Eye (tissue), 1 donor: ENCODE data around the gene SMAD4.
A peak's percentile ranks its signal among the peaks of the same experiment; 100 is the strongest.

ENCODE experiments used
- DNase-seq: peaks from one replicate; pipeline ENCODE4 v3.0.0-alpha.2; 2015

The SMAD4 gene

DNA sequence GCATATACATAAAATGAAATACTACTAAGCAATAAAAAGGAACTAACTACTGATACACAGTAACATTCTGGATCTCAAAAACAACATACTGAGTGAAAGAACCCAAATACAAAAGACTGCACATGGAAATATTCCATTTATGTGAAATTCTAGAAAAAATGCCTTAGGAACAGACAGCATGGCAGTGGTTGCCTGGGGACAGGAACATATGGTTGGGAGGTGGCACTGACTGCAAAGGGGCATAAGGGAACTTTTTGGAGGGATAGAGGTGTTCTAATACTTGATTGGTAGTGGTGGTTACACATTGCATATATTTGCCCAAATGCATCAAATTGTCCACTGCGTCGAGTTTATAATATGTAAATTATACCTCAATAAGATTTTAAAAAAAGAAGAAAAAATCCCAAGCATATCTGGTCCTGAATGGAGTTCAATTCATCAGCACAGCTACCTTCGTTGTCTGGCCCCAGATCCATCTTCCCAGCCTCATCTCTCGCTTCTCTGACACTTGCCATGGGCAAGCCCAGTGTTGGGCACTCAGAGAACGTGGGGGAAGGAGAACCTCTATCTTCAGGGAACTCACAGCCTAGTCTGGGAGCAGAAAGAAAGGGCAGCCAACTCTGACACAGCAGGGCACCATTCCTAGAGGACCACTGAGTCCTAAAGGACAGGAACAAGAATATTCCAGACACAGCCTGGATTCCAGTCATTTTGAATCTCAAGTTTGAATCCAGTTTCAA is 8.6 kb upstream of the SMAD4 start:
- no peak for DNase-seq

DNA sequence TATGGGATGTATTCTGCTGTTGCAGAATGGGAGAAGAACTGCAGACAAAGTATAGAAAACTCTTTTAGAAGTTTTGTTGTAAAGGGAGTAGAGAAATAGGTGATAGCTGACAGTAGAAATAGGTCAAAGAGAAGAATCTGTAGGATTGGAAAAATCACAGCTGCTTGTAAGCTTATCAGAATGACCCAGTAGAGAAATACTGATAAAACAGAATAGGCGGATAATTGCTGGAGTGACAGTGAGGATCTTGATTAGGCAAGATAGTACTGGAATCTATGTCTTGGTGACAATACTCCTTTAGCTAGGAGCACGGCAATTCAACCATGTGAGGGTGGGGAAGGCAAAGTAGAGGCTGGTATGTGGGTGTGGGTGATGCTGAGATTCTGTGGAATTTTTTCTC is 4.5 kb upstream of the SMAD4 start:
- no peak for DNase-seq

DNA sequence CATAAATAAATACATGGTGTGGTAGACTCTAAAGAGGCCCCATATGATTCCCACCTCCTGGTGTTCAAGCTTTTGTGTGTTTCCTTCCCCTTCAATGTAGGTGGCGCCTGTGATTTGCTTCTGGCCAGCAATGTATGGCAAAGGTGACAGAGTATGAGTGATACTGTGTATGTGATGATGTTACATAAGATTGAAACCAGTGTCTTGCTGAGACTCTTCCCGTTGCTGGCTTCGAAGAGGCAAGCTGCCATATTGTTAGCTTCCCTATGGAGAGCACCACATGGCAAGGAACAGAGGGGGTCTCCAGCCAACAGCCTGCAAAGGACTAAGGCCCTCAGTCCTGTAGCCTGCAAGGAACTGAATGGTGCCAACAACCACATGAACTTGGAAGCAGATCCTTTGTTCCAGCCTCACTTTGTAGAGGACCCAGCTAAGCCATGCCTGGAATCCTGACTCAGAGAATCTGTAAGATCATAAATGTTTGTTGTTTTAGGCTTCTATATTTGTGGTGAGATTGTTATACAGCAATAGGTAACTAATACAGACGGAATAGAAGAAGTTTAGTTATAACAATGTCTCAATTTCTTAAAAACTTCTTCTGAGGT is 1.7 kb upstream of the SMAD4 start:
- no peak for DNase-seq

DNA sequence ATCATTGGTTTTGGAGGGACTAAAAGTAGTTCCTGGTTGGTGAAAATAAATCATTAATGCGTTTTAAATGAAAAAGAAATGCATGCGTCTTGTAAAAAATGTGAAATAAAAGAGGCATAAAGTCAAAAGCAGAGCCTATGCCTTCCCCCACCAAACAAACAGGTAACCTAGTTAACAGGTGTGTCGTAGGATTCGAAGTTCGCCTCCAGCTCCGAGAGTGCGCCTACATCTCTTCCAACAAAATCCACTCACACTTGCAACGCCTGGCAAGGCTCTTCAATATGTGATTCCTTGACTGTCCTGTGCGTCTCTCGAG is 677 bp upstream of the SMAD4 start:
- no peak for DNase-seq

DNA sequence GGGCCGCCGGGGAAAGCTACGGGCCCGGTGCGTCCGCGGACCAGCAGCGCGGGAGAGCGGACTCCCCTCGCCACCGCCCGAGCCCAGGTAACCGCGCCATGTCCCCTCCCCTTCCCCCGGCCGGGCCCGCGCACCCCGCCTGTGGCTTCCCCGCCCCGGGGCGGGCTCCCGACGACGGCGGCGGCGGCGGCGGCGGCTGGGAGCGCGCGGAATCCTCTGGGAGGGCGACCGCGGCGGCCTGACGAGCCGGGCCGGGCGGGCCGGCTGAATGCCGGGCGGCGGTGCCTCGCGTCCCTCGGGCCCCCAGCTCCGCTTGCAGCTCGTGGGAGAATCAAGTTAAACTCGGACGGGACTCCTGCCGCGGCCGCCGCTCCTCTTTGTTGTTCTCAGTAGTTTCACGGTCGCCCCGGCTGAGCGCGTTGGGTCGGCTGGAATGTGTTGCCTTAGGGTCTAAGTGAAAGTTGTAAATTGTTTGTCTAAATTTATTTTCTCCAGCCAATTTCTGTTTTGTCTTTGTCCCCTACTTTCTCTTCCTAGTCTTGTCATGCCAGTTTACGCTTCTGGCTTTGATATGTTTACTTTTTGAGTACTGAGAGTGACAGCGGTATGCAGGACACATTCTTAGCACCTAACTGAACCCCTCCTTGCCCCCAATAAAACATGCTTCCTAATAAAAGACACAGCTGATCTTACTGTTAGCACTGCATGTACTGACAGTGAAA is 685 bp downstream of the SMAD4 start:
- DNase-seq: peak; percentile 84

DNA sequence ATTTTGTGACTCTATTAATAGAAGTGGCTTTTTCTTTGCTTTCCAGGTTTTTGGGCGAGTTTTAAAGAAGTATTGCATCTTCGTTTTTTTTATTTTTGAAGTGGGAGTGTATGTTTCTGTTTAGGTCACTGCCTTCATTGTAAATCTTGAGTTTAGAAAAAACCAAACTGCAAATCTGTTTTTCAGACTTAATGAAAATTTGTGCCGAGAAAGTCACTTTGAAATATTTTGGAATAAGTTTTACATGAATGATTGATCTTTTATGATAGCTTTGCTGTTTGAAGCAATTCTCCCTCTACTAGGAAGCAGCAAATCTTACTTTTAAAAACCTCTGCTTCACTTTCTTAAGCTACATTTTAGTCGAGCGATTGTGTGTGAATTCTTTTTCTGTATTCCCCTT is 2.2 kb downstream of the SMAD4 start:
- no peak for DNase-seq

DNA sequence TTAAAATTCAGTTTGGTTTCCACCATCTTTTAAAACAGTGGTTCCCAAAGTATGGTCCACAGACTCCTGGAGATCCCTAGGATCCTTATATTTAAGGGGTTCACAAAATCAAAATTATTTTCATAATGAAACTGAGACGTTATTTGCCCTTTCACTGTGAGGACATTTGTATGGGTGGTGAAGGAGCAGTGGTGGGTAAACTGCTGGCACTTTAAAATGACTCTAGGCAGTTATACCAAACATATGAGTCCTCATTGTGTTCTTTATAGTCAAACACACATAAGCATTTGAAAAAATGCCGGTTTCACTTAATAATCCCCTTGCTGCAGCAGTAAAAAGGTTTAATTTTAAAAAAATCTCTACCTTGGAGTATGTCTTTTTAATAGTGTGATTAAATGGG is 7.2 kb downstream of the SMAD4 start:
- DNase-seq: no peak

DNA sequence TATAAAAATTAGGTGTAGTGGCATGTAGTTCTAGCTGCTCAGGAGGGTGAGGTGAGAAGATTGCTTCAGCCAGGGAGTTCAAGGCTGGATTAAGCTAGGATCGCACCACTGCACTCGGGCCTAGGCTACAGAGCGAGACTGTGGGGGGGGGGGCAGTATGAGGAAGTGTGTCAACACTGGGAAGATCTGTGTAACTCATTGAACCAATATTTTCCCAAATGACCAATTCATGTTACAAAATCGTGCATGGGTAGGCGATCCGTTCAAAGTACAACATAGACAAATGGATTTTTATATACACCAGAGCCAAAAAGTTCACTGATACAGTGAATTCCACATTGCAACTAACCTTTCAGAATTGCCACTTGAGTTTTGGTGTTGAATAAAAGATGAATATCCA is 8.1 kb downstream of the SMAD4 start:
- DNase-seq: no peak

DNA sequence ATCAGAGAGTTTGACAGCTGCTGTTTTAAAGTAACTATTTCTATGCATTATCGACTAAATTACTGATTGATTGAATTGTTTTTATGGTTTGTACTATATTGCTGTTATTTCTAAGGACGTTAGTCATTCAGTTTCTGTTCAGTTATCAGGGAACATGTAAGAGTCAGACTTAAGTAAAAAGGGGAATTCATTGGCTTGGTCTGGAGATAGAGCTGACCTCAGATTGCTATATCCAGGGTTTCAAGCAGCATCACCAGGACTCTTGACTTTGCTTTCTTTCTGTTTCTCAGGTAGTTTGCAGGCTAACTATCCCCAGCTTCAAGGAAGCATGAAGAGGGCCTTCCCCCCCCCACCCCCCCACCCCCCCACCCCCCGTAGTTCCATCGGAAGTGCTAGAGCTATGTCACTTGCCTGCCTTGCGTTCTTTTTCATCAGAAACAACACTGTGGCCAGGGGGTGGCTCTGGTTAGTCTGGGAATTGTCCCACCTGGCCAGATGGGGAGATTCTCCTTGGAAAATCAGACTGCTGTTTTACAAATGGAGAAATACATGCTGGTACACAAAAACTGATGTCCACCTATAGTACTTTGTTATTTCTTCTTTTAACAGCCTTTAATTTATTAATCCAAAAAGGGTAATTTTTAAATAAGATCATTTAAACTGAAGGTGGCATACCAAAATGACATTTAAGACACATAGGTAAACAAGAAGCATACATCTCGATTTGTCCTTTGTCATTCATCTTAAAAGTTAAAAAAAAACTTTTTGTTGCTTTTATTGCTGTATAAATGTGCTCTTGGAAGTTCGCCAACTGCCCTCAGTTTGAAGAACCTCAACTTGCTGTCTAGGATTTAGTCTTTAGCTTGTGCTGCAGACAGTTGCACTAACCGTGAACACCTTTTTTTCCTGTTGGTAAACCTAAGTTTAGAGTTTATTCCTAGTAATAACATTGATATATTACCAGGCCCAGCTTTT is 9.4 kb downstream of the SMAD4 start:
- DNase-seq: no peak

DNA sequence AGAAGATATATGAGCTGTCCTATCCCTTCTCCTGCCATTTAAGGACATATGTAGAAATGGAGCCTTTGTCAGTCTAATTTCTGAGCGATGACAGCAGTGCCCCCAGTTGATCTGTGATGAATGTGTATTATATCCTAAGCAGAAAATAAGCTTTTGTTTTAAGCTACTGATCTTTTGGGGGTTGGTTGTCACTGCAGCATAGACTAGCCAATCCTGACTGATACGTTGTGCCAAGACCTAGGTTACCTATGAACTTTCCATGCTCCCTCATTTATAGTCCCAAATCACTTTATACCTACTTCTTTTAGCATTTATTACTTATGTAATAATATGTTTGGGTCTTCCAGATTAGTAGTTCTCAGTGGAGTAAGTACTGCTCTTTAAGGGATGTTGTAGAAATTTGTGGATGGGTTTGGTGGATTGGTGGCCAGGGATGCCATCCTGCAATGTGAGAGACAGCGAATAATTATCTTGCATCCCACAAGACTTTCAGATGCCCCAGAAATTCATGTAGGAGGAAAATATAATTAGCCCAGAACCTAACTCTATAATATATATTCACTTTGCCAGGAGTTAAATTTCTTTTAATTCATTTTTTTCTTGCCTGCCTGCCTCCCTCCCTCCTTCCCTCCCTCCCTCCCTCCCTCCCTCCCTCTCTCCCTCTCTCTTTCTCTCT is 11.8 kb downstream of the SMAD4 start:
- DNase-seq: no peak

DNA sequence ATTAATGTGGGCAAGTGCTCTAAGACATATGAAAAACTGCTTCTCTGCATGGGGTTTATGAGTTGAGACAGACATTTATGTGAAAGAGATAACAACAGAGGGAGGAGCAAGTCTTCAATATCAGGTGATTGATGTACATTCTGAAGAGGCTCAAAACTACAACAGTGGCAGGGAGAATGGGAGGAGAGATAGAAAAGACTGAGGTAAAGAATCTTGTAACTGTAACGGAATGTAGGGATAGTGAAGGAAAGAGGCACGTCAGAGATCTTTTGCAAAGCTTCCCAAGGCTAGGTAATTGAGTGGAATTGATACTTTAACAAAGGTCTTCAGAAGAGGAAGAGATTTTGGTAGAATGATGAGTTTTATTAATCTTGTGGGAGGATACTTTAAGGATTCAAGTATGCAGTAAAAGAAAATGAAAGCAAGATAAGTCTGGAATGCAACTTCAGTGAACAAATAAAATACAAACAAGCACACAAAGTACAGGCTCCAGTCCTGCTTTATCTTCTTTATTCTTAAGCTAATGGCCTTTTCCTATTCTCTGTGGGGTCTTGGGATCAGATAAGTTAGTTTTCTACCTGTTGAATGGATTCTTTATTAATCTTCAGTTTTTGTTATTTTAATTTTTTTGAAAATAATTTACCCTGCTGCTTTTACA is 15.0 kb downstream of the SMAD4 start:
- DNase-seq: no peak

DNA sequence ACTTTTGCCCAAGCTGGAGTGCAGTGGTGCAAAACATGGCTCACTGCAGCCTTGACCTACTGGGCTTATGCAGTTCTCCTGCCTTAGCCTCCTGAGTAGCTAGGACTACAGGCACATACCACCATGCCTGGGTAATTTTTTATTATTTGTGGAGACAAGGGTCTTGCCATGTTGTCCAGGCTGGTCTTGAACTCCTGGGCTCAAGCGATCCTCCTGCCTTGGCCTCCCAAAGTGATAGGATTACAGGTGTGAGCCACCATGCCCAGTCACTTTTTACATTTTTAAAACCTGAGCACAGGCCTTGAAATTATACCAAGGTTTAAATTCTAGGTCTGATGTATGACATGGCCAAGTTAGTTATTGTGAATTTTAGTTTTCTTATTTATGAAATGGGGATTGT is 18.2 kb downstream of the SMAD4 start:
- DNase-seq: no peak

DNA sequence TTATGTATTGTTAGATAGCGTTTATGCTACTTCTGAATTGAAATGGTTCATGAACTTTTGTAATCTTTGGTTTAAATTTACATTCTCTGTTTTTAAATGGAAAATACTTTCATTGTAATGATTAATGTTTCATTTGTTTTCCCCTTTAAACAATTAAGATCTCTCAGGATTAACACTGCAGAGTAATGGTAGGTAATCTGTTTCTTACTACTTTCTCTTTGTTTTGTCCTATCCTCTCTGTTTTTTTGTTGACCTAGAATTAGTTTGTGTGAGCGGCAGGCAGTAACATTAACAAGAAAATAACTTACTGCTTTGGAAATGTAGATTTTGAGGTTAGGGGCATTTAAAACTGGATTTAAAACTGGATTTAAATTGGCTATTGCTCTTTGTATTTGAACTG is 19.1 kb downstream of the SMAD4 start:
- no peak for DNase-seq

DNA sequence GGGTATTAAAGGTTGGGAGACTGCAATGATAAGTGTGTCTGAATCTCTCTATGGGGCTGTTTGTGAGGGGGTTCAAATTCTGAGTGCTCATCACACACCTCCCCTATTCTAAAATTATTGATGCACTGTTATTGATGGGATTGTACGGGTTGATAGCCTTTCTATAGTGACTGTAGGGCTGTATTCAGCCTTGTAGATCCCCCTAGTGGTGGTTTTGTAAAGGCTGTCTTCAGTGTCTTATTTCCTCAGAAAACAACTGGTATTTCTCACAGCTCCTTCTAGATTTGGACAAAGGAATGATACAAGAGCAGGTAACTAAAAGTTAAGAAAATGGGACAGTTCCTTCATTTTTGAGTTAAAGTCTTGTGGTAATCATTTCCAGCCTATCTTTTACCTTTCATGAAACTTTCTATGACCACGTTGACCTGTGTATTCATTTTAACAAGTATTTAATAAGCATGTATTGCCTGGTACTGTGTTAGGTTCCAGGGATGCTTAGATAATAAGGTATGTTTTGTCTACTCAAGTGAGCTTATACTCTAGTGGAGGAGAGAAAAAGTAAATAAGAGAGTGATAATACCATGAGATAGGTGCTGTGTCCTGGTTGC is 21.2 kb downstream of the SMAD4 start:
- peak; percentile 73 for DNase-seq

DNA sequence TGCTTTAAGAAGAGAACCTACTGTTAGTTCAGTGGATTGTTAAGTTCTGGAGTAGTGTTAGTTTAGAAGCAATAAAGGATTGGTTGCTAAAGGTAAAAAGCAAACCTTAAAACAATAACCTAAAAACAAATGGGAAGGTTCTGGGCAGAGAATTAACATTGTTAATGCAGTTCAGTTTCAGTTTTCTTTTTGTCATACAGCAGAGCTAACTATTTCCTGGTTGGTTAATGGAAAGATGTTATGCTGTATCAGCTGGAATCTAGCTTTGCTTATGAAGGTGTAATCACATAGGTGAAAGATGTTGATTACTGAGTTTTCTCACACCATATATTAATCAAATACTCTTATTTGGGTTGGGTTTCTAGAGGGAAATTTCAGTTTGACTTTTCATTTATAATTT is 23.8 kb downstream of the SMAD4 start:
- no peak for DNase-seq

DNA sequence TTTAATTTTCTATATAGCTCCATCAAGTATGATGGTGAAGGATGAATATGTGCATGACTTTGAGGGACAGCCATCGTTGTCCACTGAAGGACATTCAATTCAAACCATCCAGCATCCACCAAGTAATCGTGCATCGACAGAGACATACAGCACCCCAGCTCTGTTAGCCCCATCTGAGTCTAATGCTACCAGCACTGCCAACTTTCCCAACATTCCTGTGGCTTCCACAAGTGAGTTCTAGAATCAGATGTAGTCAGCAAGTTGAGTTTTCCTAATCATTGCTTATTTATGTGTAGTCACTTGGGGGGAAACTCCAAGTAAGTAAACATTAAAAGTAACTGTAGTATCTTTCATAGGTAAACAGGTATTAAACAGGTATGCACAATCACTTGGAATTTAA is 24.8 kb downstream of the SMAD4 start:
- DNase-seq: no peak

DNA sequence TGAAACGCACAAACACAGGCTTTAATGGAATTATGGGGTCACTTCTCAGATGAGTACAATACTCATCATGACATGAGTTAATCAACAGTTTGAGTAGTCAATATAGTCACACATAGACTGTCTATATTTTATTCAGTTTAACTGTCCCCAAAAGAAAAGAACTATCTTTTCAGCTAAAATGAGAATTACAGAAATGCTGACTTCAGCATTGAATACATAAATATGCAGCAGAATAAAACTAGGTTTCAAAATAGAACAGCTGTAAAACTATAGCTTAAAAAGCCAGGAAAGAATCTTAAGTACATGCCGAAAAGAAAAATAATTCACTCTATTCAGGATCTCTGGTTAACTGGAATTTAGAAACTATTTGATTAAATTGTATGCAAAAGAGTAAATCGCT is 30.0 kb downstream of the SMAD4 start:
- no peak for DNase-seq

DNA sequence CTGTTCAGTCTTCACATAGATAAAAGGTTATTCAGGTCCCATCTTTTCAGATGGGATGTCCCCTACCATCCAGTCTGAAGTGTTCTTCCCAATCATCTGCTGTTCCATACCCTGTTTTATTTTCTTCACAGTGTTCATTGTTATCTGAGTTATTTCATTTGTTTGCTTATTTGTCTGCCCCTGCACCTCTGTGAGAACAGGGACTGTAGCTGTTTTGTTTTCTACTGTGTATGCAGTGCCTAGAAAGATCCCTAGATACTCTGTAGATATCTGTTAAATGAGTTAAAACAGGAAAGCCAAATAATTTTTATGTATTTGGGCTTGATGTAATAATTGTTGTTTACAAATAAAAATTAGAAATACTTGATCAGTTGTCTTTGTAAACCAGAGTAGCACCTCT is 34.2 kb downstream of the SMAD4 start:
- DNase-seq: no peak

DNA sequence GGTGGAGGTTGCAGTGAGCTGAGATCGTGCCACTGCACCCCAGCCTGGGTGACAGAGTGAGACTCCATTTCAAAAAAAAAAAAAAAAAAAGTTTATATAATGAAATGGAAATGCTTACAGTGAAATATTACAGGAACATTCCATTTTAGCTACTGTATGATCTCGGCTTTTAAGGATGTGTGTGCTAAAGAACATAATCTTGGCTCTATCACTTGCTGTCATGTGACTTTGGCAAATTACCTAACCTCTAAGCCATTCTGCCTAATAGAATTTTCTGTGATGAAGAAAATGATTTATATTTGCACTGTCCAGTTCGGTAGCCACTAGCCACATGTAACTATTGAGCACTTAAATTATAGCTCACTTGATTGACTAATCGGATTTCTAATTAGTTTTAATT is 36.3 kb downstream of the SMAD4 start:
- DNase-seq: no peak

DNA sequence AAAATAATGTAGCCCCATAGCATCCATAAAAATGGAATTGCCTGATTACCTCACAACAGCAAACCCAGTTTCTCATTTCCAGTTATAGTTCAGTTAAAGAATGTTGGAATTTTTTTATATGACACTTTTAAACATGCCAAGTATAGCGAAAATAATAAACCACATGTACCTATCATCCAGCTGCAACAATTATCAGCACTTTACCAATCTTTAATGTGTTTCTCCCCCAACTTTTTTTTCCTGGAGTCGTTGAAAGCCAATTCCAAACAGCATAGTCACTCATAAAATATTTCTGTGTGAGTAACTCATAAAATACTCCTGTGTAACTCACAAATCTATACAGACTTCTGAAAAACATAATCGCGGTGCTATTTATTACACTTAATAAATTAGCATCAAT is 38.1 kb downstream of the SMAD4 start:
- DNase-seq: no peak

DNA sequence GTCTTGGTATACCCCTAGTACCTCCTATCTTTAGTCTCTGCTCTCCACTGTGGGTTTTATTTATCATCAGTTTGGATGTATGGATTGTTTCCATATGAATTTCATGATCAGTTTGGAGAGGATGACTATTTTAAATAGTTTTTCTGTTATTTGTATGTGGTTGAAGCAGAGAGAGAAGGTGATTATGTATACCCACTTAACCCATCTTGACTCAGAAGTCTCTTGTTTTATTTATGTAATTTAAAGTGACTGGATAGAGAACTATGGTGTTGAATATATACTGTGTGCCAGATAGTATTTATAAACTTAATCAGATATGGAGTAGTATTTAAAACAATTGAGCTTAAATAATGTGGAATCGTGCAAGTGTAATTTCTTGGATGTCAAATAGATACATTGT is 39.9 kb downstream of the SMAD4 start:
- no peak for DNase-seq

DNA sequence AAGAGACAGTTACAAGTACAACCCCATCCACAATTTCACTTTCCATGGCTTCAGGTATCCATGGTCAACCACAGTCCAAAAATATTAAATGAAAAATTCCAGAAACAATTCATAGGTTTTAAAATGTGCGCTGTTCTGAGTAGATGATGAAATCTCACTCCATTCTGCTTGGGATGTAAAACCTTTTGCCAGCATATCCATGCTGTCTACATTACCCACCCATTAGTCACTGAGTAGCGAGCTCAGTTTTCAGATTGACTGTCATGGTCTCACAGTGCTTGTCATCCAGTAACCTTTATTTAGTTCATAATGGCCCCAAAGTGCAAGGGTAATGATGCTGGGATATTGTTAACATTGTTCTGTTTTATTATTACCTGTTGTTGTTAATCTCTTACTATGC is 40.5 kb downstream of the SMAD4 start:
- no peak for DNase-seq
